Fibroblast of upper back skin (primary cell): ENCODE results near the gene HAVCR2.

Experiments
- DNase-seq: peaks from one replicate; pipeline ENCODE4 v3.0.0-alpha.2; 2013

HAVCR2 gene

DNA sequence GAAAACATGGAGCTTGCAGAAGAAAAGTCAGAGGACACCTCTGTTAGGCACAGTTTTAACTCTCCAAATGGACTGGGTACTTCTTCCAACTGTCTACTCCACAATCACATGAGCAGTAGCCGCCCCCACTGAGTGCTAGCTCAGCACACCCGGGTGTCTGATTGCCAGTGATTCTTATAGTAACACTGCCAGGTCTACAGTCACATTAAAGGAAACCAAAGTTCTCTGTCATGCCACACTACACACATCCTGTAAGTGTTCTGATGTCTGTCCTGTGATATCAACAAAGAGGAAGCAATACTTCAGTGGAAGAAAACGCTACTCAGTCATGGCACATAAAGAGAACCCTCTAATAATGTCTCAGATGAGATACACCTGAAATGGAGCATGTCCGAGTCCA lies at the start of gene HAVCR2:
TSS of gene HAVCR2 (minus strand) at position 69 of the 400 bp plus-strand sequence. CDS start at position 8, 61 bp downstream.
- no peak for DNase-seq

DNA sequence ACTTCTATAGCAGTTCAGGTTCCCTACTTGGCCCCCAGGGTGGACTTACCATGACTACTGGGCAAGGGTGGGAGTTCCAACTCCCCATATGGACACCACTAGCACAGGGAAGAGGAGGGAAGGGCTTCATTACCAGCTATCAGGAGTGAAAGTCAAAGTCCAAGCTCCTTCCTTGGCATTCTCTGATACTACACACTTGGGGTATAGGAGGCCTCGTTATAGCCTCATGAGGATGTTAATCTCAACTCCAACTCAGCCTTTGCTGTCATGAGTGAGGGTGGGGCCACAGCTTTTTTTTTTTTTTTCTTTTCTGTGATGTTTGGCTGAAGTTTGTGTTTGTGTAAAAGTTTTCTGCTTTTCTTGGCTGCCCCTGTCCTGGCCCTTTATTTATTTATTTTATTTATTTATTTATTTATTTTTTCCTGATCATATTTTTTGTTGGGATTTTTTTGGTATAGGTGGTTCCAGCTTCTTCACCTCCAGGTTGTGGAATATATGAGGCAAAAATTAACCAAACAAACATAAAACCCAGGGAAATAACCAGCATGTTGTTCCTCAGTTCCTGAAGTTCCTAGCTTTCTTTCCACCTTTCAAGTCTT lies 48.5 kb upstream of the HAVCR2 start:
- DNase-seq, result no peak

DNA sequence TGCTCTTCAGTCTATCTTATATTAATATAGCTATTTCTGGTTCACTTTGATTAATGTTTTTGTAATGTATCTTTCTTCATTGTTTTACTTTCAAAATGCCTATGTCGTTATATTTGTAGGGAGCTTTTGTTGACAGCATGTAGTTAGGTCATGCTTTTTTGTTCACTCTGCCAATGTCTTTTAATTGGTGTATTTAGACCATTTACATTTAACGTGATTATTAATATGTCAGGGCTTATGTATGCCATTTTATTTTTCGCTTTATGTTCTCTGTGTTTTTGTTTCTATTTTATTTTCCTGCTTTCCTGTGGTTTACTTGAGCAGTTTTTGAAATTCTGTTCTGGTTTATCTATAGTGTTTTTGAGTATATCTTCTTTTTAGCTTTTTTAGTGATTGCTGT lies 46.5 kb upstream of the HAVCR2 start:
- no peak for DNase-seq

DNA sequence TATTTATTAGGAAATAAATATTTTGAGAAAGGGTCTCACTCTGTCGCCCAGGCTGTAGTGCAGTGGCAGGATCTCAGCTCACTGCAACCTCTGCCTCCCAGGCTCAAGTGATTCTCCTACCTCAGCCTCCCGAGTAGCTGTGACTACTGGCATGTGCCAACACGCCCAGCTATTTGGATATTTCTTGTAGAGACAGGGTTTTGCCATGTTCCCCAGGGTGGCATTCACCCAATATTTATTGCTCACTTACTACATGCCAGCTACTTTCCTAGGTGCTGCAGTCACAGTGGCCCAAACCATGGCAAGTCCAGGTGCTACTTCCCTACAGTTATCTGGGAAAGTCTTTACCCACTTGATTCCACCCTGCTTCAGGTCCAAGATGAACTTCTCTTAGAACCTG lies 42.2 kb upstream of the HAVCR2 start:
- no peak for DNase-seq

DNA sequence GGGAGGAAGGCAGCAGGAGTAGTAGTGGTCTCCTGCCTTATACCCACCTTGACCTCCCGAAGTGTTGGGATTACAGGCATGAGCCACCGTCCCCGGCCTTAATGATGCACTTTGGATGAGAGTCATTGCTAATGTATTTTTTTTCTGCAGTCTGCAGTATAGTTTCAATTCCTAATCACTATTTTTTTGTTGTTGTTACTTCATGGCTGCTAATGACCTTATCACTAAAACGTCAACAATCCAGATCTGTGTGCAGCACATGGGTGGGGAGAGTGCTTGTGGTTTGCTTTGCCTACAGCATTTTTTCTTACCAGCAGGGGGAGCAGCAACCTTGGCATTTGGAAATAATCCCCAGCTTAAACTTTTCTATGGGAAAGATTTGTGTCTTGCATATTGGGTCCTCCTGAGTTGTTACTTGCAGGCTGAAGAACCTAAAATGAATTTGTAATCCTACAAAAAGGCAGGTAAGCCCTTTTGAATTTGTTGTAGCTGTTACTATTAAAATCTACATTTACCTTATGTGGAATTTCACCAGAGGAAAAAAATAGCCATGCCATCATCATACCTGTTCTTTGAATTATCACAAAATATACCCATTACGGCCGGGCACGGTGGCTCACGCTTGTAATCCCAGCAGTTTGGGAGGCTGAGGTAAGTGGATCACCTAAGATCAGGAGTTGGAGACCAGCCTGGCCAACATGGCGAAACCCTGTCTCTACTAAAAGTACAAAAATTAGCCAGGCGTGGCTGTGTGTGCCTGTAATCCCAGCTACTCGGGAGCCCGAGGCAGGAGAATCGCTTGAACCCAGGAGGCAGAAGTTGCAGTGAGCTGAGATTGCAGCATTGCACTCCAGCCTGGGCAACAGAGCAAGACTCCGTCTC lies 40.1 kb upstream of the HAVCR2 start:
- DNase-seq, result peak; percentile 67

DNA sequence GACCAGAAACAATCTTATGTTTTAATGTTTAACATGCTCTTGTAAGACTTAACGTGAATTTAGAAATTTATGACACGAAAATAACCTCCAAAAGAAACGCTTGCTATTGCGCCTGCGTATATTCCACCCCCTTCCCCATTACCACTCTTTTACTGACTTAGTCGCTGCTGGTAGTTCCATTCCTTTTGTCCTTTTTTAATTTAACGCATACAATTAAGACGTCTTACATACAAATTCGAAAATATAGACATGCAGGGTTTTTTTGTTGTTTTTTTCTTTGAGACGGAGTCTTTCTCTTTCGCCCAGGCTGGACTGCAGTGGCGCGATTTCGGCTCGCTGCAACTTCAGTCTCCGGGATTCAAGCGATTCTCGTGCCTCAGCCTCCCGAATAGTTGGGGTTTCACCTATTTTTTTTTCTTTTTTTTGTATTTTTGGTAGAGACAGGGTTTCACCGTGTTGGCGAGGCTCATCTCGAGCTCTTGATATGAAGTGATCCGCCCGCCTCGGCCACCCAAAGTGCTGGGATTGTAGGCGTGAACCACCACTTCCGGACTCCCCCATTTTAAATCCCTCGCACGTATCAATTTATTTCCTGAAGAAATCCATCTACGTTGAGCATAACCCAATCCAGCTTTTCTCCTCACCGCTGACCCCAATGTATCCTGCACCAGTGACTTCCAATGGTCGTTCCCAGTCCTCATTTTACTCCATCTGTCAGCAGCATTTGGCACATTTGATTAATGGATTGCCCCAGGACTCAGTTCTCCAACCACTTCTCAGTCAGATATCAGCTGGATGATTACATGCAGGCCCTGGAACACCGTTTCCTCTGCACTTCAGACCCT lies 34.5 kb upstream of the HAVCR2 start:
- DNase-seq, result peak; percentile 32

DNA sequence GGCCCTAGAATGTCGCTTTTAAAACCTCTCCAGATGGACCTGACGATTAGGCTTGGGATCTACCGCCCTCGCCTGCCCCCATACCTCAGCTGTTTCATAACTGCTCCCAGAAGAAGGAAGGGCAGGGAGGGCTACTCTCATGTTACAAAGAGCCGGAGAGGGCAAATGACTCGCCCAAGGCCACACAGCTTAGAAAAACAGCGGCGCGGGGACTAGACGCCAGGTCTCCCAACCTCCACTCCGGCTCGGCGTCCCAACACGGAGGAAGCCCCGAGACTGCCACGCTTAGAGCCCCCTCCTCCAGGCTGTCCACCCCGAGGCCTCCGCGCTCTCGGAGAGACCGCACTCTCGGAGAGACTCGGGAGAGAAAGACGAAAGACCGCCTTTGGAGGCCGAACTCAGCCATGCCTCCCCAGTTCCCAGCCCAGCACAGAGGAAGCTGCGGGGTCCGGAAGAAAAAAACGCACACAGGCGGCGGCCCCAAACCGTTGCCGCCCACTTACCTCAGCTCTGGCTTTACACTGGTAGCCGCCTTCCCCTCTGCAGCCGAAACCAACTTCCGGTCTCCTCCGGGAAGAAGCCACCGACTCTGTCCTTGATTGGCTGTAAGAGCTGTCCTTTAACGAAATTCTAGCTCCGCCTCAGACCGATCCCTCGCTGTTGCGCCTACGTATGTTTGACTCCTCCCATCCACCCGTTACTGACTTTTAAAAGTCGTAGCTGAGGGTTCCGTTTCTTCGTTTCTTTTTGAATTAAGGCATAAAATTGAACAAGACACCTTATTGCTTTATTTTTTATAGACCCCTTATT lies 33.7 kb upstream of the HAVCR2 start, which contains the start of gene MED7:
TSS of gene MED7 (minus strand) at position 549 of the 810 bp plus-strand sequence. CDS start 3,434 bp downstream, outside the sequence.
- peak; percentile 99 for DNase-seq

DNA sequence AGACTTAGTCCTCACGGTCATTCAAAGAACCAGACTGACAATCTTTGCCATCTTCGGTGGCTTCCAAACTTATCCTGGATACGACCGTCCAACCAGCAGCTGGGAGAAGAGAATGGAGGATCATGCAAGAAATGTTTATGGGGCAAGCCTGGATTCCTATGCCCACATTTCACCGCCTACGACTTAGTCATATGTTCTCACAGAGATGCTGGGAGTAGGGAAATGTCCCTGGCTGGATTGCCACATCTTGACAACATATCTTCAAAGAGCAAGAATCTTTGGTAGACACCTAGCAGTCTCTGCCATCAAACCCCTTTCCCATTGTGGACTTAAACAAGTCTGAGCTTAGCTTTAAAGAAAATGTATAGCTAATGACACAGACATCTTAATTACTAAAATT lies 28.8 kb upstream of the HAVCR2 start:
- no peak for DNase-seq

DNA sequence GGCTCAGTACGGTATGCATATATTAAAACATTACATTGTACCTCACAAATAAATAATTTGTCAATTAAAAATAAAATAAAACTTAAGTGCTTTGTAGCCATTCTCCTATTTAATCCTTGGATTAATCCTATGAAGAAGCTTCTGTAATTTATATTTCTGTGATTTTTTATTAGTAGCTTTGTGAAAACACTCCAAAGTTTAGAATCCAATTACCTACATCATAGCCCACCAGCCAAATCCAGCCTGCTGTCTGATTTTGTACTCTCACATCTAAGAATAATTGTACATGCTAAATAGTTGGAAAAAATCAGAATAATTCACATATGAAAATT lies 23.4 kb upstream of the HAVCR2 start:
- no peak for DNase-seq

DNA sequence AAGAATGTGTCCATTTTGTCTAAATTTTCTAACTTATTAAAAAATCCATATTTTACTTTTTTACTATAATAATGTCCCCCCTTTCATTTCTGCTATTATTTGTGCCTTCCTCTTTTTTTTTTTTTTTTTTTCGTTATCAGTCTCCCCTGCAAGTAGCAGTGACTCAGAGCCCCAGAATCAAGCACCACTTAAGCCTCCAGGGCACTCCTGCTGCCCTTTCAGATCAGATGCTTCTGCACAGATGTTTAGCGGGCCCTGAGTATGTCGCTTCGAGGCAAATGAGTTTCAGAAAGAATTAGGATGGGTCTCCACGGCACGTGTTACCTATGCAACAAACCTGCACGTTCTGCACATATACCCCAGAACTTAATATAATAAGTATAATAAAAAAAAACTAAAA lies 22.1 kb upstream of the HAVCR2 start:
- no peak for DNase-seq

DNA sequence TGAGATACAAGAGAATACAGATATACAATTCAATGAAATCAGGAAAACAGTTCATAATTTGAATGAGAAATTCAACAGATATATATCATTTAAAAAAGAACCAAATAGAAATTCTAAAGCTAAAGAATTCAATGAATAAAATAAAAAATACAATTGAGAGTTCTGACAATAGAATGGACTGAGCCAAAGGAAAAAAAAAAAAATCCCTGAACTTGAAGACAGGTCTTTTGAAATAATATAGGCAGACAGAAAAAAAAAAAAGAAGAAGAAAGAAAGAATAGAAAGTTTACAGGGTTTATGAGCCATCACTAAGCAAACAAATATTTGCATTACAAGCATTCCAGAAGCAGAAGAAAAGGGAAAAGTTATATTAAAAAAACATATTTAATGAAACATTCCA lies 12.9 kb upstream of the HAVCR2 start:
- DNase-seq, result no peak

DNA sequence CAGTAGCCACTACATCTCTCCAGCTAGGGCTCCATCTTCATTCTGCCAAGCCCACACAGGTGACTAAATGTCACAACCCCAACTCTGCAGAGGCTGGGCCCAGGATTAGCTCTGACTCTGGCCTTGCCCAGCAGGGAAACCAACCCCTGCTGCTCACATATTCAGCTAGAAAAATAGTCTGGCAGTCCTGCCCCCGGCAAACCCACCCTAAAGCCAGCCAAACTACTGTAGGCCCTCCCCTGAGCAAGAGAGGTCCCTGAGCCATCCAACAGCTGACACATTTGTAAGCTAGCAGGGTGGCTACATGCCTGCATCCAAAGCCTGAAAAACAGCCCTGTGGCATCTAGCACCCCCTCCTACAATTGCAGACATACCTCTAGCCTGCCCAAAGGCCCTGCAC lies 11.3 kb upstream of the HAVCR2 start:
- DNase-seq, result no peak

DNA sequence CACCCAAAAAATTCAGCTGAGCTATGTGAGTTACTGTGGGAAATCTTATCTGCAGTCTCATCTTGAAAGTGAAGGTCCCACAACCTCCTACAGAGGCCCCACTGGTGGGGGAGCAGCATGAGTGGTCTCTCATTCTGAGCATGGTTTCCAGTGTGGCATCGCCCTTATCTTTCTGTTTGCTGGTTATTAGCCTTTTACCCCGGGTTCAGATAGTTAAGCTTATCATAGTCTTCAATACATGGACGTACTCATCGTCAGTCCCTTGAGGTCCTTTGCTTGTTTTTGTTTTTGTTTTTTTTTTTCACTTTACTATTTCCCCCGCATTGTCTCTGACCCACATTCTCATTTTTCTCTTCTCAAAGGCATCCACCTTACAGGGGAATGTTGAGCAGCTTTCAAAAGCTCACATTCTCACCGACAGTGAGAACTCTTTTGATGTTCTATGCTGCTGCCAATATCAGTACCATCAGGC lies 7.7 kb upstream of the HAVCR2 start:
- no peak for DNase-seq

DNA sequence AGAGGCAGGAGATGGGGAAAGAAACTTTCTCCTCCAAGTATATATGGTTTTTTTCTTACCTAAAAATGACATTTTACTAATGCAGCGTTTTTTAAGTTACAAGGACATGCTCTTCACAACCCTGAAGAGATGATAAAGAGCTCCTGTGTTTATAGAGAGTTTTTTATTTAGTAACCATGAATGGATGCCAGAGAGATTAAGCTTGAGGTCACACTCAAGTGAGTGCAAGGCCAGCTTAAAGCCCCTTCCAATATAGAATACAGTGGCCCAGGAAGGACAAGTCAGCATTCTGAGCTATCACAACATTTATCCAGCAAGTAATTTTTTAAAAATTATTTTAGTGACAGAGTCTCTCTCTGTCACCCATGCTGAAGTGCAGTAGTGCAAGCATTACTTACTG lies 6.7 kb upstream of the HAVCR2 start:
- DNase-seq, result no peak

DNA sequence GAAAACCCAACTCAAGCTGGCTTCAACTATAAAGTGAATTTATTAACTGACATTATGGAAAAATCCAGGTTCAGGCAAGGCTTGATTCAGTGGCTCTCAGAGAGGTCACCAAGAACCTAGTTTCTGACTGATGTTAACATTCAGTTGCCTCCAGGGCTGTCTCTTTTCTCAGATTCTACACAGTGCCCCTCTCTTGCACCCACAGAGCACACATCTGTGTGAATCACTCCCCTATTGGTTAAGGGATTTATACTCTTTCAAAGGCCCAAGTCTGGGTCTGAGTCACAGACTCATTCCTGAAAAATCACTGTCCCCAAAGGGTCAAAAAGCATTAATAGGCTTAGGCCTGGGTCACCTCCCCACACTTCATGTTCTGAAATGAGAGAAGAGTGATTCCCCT lies 6.2 kb upstream of the HAVCR2 start:
- no peak for DNase-seq

DNA sequence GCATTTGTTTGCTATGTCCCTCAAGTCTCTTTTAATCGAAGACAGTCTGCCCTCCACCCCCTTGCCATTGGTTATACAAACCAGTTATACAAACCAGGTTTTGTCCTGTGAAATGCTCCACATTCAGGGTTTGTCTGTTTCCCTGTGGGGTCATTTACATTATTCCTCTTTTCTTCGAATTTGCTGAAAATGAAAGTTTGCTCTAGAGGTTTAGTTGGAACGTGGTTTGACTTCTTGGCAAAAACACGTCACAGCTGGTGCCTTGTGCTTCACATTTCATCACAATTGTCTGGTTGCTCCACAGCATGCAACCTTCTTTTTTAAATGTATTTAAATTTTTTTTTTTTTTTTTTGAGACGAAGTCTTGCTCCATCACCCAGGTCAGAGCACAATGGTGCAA lies 4.2 kb upstream of the HAVCR2 start:
- DNase-seq, result peak; percentile 8

DNA sequence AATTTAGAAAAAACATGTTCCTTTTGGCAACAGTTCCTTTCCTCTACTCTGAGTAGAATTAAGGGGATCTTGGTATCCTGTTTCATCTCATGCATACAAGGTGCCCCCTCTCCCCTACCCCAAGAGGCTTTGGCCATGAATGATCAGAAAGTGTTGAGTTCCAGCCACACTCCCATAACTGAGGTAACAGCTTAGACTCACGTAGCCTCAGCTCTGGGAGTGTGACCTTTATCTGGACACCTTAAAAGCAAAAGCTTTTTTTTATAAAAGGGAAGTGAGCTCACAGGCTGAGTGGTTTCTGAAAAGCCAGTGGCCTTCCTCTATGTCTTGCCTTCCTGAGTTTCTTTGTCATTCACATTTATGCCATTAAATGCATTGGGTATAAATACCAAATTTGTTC lies 900 bp upstream of the HAVCR2 start:
- DNase-seq, result no peak

DNA sequence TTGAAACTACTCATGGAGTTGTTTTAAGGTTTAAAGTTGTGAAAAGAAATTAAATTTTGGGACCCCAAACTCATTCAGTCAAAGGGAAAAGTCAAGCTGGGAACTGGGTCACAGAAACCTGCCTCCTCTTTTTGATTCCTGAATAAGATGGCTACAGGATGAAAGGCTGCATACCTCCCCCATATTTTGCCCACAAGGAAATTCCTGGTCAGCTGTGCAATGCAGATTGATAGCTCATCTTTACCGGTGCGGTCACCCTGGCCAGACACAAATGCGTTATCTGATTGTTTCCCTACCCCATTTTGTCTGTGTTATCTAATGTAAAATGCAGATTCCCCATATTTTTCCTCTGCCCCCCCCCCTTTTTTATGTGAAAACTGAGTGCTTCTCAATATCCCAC lies 1.3 kb downstream of the HAVCR2 start:
- peak; percentile 34 for DNase-seq

DNA sequence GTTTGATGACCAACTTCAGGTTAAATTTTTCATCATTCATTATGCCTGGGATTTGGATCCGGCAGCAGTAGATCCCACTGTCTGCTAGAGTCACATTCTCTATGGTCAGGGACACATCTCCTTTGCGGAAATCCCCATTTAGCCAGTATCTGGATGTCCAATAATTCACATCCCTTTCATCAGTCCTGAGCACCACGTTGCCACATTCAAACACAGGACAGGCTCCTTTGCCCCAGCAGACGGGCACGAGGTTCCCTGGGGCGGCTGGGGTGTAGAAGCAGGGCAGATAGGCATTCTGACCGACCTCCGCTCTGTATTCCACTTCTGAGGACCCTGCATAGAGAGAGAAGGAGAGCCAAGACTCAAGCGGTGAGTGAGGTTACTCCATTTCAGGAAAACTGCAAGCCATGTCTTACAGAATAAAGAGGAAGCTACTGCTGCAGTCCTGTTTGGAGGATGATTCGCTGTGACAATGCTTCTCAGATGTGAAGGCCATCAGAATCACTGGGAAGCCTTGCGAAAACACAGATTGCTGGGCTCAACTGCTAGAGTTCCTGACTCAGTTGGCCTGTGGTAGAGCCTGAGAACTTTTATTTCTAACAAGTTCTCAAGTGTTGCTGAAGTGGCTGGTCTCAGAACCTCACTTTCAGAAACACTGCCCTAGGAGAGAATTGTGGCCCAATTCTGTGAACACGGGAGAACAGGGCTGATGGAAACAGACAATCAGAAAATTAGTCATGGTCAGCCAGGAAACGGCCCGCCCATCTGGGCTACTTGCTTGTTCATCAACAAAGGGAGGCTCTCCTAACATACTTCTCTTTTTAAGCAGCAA lies 2.0 kb downstream of the HAVCR2 start:
- peak; percentile 9 for DNase-seq

DNA sequence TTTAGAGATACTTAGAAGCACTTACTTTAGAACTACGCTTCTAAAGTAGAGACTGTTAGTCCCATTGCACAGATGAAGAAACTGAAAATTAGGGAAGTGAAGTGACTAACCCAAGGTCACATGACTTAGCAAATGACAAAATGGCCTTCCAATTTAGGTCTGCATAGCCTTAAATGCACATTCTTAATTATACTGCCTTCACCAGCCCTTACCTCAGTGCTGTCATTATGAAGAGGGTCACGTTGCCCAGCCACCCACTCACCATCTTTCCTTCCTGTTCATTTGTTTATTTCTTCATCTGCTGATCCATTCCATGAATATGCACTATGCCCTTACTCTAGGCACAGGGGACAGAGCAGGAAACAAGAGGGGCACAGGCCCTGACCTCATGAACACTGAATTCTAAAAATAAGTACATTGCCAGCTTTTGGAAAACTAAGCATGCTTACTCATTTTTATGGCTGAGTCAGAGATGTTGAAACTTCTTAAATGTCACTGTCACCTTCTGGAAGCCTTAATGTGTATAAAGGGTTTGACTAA lies 8.6 kb downstream of the HAVCR2 start:
- peak; percentile 31 for DNase-seq

DNA sequence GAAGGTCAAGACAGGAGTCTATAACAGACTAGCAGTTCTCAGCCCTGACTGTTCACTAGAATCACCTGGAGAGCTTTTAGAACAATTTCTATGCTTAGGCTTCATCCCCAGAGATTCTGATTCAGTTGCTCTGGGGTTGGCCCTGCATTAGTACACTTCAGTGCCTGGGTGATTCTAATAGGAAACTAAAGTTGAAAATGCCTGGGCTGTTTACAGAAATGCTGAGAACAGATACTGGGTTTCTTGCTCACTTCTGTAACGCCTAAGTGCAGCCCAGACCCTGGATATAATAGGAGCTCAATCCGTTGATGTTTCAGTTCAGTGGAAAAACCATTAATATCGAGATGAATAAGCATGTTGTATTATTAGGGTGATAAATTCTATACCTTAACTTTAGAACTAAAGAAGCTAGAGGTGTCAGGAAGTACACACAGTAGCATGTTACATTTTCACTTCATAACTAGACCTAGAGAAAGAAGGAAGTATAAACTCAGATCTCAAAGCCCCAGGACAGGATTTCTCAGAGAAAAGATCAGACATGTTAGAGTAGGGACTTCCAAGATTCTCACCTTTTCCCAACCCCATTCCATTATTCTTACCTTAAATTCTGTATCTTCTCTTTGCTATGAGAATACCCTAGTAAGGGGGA lies 20.4 kb downstream of the HAVCR2 start:
- no peak for DNase-seq
